Sigmoid colon (tissue), 4 donors: ENCODE results near the gene EEFSEC.

Experiments
- POLR2AphosphoS5 ChIP-seq, 4 donors: sonication (generic); formaldehyde crosslinking; IDR thresholded peaks; one replicate each; pipeline ENCODE4 v1.6.1; 2017; ENCODE audit warnings: antibody characterized with exemption in 4 of 4
- TF ChIP-seq, protein P1 (sequence below), 4 experiments: fragments of 450-650 bp in 3 of 4; fragments of 200-600 bp in 1 of 4; IDR thresholded peaks; one replicate each; pipeline ENCODE4 v1.5.1; 2016 to 2019; ENCODE audit warnings: antibody characterized with exemption in 4 of 4, mild to moderate bottlenecking in 3 of 4, moderate library complexity in 2 of 4

DNA sequence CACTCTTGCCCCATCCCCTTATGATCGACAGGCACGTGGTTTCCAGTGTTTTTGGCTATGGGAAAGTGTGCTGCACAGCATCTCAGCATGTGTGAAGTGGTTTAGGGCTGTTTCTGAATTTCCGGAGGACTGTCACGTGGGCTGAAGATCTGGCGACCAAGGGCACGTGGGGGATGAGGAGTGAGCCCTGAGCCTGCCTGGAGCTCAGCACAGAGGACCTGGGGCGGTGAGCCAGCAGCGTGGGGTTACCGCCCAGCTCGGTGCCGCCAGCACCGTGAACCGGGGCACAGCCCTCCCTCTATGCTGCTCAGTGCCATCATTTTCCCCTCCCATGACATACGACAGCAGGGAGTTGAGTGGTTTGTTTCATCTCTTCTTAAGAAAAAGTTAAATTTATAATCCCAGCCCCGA is 163.2 kb downstream of the EEFSEC start:
- TF ChIP-seq, protein P1, sequence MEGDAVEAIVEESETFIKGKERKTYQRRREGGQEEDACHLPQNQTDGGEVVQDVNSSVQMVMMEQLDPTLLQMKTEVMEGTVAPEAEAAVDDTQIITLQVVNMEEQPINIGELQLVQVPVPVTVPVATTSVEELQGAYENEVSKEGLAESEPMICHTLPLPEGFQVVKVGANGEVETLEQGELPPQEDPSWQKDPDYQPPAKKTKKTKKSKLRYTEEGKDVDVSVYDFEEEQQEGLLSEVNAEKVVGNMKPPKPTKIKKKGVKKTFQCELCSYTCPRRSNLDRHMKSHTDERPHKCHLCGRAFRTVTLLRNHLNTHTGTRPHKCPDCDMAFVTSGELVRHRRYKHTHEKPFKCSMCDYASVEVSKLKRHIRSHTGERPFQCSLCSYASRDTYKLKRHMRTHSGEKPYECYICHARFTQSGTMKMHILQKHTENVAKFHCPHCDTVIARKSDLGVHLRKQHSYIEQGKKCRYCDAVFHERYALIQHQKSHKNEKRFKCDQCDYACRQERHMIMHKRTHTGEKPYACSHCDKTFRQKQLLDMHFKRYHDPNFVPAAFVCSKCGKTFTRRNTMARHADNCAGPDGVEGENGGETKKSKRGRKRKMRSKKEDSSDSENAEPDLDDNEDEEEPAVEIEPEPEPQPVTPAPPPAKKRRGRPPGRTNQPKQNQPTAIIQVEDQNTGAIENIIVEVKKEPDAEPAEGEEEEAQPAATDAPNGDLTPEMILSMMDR (IDR thresholded peaks at IDR 0.05): no peak
- no peak for TF ChIP-seq POLR2AphosphoS5 (IDR thresholded peaks at IDR 0.05)
